Fibroblast of lung (primary cell): ENCODE results near the gene PKHD1. TPM values are rescaled to one million over a fixed set of nuclear protein-coding genes. Genes with fewer than 3 reads are reported as not detected.

Experiments
- DNase-seq, 2 donors: peaks; one replicate each; pipeline versions ENCODE4 v3.0.0 to v3.0.0-alpha.2; 2010; ENCODE audit warnings: low read depth in 2 of 2
- H2AFZ ChIP-seq: 2 replicates; pipeline ENCODE4 v1.5.1; 2012; ENCODE audit warnings: low read length, control low read depth, inconsistent platforms
- H3K27ac ChIP-seq: 2 replicates; pipeline ENCODE4 v1.5.1; 2011; ENCODE audit warnings: low read length, control low read depth; ENCODE audit not compliant: insufficient read depth
- H3K27me3 ChIP-seq: 2 replicates; pipeline ENCODE4 v1.5.1; 2011; ENCODE audit warnings: mild to moderate bottlenecking, low read length; ENCODE audit not compliant: control insufficient read depth, insufficient read depth
- H3K36me3 ChIP-seq: 2 replicates; pipeline ENCODE4 v1.5.1; 2011; ENCODE audit warnings: low read length; ENCODE audit not compliant: control insufficient read depth, insufficient read depth
- H3K4me1 ChIP-seq: 2 replicates; pipeline ENCODE4 v1.5.1; 2011; ENCODE audit warnings: low read length; ENCODE audit not compliant: control insufficient read depth, insufficient read depth; ENCODE audit errors: extremely low read depth
- H3K4me2 ChIP-seq: 2 replicates; pipeline ENCODE4 v1.5.1; 2011; ENCODE audit warnings: low read length, control low read depth; ENCODE audit not compliant: insufficient read depth; ENCODE audit errors: extremely low read depth
- H3K4me3 ChIP-seq, 4 experiments: fragments of 200-600 bp in 1 of 4; sonication (generic) in 1 of 4; replicated peaks in 1 of 4; 2 replicates each; pipeline ENCODE4 v1.5.1; 2011 to 2016; ENCODE audit warnings: low read length in 4 of 4, low read depth in 3 of 4, mild to moderate bottlenecking in 3 of 4, control low read depth in 2 of 4, inconsistent platforms in 1 of 4, mixed read lengths in 1 of 4; ENCODE audit not compliant: insufficient read depth in 1 of 4; ENCODE audit errors: control extremely low read depth in 1 of 4
- H3K79me2 ChIP-seq: 2 replicates; pipeline ENCODE4 v1.5.1; 2012; ENCODE audit warnings: mild to moderate bottlenecking, low read length, inconsistent platforms; ENCODE audit not compliant: control insufficient read depth, insufficient read depth
- H3K9ac ChIP-seq: 2 replicates; pipeline ENCODE4 v1.5.1; 2011; ENCODE audit warnings: mild to moderate bottlenecking, low read length, control low read depth; ENCODE audit not compliant: insufficient read depth
- H3K9me3 ChIP-seq: 2 replicates; pipeline ENCODE4 v1.5.1; 2012; ENCODE audit warnings: low read depth, low read length; ENCODE audit not compliant: control insufficient read depth, insufficient read depth
- H4K20me1 ChIP-seq: 2 replicates; pipeline ENCODE4 v1.5.1; 2011; ENCODE audit warnings: low read length; ENCODE audit not compliant: control insufficient read depth, insufficient read depth; ENCODE audit errors: extremely low read depth
- EZH2 ChIP-seq: IDR thresholded peaks from 2 replicates; pipeline ENCODE4 v1.5.1; 2012; ENCODE audit warnings: low read length, control low read depth, mild to moderate bottlenecking; ENCODE audit errors: missing control alignments
- polyA plus RNA-seq, 2 donors: library from polyadenylated mRNA; depleted of rRNA in 1 of 2; stranded (reverse) in 1 of 2; unstranded in 1 of 2; fragments of >200 nt; gene quantifications; 2 replicates each; pipeline ENCODE4 v1.2.1, GENCODE V29; 2011 to 2012; ENCODE audit warnings: missing spikeins in 1 of 2
- total RNA-seq: library from RNA; depleted of rRNA; stranded (reverse); fragments of >200 nt; gene quantifications from 2 replicates; pipeline ENCODE4 v1.2.1, GENCODE V29; 2014
- TF ChIP-seq, protein P1 (sequence below), 2 donors: IDR thresholded peaks in 1 of 2; conservative IDR thresholded peaks in 1 of 2; 1 replicate in 1 of 2; 2 replicates in 1 of 2; pipeline ENCODE4 v1.5.1; 2011 to 2012; ENCODE audit warnings: low read length in 2 of 2, control low read depth in 1 of 2, inconsistent platforms in 1 of 2, low read depth in 1 of 2, mild to moderate bottlenecking in 1 of 2

PKHD1 gene
- total and polyA plus RNA-seq, 2 donors (not counting 1 experiment from before 2014, with no cell fraction given), result not detected

DNA sequence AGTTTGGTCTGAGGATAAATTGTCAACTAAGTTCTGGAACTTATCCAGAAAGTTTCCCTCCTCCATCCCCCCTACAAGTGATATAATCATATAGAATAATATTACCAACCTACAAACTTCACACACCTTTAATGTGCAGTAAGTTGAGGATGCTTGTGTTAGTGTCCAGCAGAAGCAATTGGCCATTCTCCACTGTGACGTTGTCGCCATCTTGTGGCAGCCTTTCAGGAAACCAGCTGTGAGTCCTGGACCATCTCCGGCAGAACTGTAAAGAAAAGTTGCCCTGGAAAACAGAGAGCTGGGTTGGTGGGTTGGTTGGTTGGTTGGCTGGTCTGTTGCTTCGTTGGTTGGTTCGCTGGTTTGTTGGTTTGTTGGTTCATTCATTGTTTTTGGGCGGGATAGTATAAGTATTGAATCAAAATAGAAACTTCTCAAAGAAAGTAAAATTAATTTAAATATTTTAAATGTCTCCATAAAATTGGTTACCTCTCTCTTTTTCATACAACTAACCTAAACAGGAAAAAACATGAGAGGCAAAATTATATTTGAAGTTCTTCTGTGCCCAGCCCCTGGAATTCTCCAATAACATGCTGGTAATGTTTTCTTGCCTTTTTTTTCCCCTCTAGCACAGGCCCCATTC lies 127.5 kb downstream of the PKHD1 start:
- H2AFZ ChIP-seq, result no peak overlapping the region
- H3K27me3 ChIP-seq, result no peaks in the 10 kb centered on the region
- TF ChIP-seq, protein P1, sequence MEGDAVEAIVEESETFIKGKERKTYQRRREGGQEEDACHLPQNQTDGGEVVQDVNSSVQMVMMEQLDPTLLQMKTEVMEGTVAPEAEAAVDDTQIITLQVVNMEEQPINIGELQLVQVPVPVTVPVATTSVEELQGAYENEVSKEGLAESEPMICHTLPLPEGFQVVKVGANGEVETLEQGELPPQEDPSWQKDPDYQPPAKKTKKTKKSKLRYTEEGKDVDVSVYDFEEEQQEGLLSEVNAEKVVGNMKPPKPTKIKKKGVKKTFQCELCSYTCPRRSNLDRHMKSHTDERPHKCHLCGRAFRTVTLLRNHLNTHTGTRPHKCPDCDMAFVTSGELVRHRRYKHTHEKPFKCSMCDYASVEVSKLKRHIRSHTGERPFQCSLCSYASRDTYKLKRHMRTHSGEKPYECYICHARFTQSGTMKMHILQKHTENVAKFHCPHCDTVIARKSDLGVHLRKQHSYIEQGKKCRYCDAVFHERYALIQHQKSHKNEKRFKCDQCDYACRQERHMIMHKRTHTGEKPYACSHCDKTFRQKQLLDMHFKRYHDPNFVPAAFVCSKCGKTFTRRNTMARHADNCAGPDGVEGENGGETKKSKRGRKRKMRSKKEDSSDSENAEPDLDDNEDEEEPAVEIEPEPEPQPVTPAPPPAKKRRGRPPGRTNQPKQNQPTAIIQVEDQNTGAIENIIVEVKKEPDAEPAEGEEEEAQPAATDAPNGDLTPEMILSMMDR (conservative IDR thresholded peaks at IDR 0.05 in 1 of 2, IDR thresholded peaks at IDR 0.05 in 1 of 2; ENCODE audit: low read depth in 1 of 2, low read length in 2 of 2), result peak; percentile 76 to 82
- TF ChIP-seq EZH2, result no peak
- no peaks in the 10 kb centered on the region for H3K9me3 ChIP-seq
- H3K79me2 ChIP-seq, result no peaks in the 10 kb centered on the region
- H3K4me2 ChIP-seq, result no peak overlapping the region
- no peaks in the 10 kb centered on the region for H3K4me1 ChIP-seq
- H4K20me1 ChIP-seq, result no peaks in the 10 kb centered on the region
- H3K27ac ChIP-seq, result no peak overlapping the region
- DNase-seq, result peak; percentile 41 to 60
- H3K36me3 ChIP-seq, result no peaks in the 10 kb centered on the region
- no peak overlapping the region for H3K4me3 ChIP-seq
- H3K9ac ChIP-seq, result no peak overlapping the region

- H4K20me1 ChIP-seq, result no peaks in the 10 kb centered on the region
- H3K9me3 ChIP-seq, result no peaks in the 10 kb centered on the region
- DNase-seq, result no peak
- H3K9ac ChIP-seq, result no peak overlapping the region
- no peaks in the 10 kb centered on the region for H3K27me3 ChIP-seq
- H3K36me3 ChIP-seq, result no peaks in the 10 kb centered on the region
- no peaks in the 10 kb centered on the region for H3K4me1 ChIP-seq
- no peak overlapping the region for H3K4me3 ChIP-seq
- TF ChIP-seq, protein P1 (conservative IDR thresholded peaks at IDR 0.05 in 1 of 2, IDR thresholded peaks at IDR 0.05 in 1 of 2; ENCODE audit: low read depth in 1 of 2, low read length in 2 of 2), result no peak
- no peak for TF ChIP-seq EZH2
- no peaks in the 10 kb centered on the region for H3K79me2 ChIP-seq
- H2AFZ ChIP-seq, result no peak overlapping the region
- H3K4me2 ChIP-seq, result no peak overlapping the region
- H3K27ac ChIP-seq, result no peak overlapping the region
These were observed 132.7 kb downstream of the PKHD1 start for GRCh38 chr6:51954681-51955080.

DNA sequence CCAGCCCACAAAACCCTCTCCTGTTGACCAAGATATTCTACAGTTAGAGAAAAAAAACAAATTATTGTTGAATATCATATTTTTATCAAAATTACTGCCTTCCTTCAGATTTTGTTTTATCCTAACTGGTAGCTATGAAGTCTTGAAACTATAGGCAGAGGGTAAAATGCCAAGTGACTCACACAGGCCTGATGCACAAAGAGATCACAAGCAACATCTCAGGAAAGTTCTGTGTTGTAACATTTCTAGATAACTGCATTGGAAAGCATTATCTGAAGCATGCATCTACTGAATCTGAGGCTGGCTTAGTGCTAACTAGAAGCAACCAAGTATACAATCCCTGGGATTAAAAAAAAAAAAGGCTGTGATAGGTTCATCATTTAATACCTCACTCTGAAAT lies 134.2 kb downstream of the PKHD1 start:
- Histone ChIP-seq H3K79me2 (no peaks in the 10 kb centered on the region), H4K20me1 (no peaks in the 10 kb centered on the region), H3K27ac (no peak overlapping the region), H2AFZ (no peak overlapping the region), H3K4me3 (no peak overlapping the region), H3K27me3 (no peaks in the 10 kb centered on the region), H3K36me3 (no peaks in the 10 kb centered on the region), H3K9ac (no peak overlapping the region), H3K4me1 (no peaks in the 10 kb centered on the region), H3K9me3 (no peaks in the 10 kb centered on the region), H3K4me2 (no peak overlapping the region)
- TF ChIP-seq EZH2, result no peak
- TF ChIP-seq, protein P1 (conservative IDR thresholded peaks at IDR 0.05 in 1 of 2, IDR thresholded peaks at IDR 0.05 in 1 of 2; ENCODE audit: low read depth in 1 of 2, low read length in 2 of 2), result no peak
- no peak for DNase-seq
